HUES64 (cell line): Measurements from ENCODE around the gene PKD1.
"Not testable (repeated sequence)": the region's sequence is repeated elsewhere in the genome, so short reads cannot be mapped to it uniquely, and the experiment has no call there.

Experiments used
- H3K27ac ChIP-seq: 2 replicates; pipeline ENCODE4 v1.7.0; 2013; ENCODE audit warnings: low read depth, low read length, inconsistent platforms
- H3K27me3 ChIP-seq: 2 replicates; pipeline ENCODE4 v1.6.1; 2013; ENCODE audit warnings: mild to moderate bottlenecking, low read length; ENCODE audit not compliant: insufficient read depth
- H3K36me3 ChIP-seq: 2 replicates; pipeline ENCODE4 v1.6.1; 2013; ENCODE audit warnings: mild to moderate bottlenecking, low read length; ENCODE audit not compliant: insufficient read depth
- H3K4me1 ChIP-seq: 2 replicates; pipeline ENCODE4 v1.6.1; 2013; ENCODE audit warnings: mild to moderate bottlenecking, low read length, moderate library complexity; ENCODE audit not compliant: insufficient read depth
- H3K4me3 ChIP-seq: 2 replicates; pipeline ENCODE4 v1.5.1; 2013; ENCODE audit warnings: mild to moderate bottlenecking, low read length, moderate library complexity
- H3K9ac ChIP-seq: 2 replicates; pipeline ENCODE4 v1.6.1; 2013; ENCODE audit warnings: mild to moderate bottlenecking, low read depth, low read length
- H3K9me3 ChIP-seq: 2 replicates; pipeline ENCODE4 v1.6.1; 2013; ENCODE audit warnings: low read depth, low read length; ENCODE audit not compliant: insufficient read depth
- WGBS: fragments of 150-250, 120-280 bp; methylation state at CpG from one replicate; pipeline ENCODE4 v1.1.7; 2013; ENCODE audit warnings: missing lambda C conversion rate; 5-methylcytosine and 5-hydroxymethylcytosine counted together

PKD1 gene

DNA sequence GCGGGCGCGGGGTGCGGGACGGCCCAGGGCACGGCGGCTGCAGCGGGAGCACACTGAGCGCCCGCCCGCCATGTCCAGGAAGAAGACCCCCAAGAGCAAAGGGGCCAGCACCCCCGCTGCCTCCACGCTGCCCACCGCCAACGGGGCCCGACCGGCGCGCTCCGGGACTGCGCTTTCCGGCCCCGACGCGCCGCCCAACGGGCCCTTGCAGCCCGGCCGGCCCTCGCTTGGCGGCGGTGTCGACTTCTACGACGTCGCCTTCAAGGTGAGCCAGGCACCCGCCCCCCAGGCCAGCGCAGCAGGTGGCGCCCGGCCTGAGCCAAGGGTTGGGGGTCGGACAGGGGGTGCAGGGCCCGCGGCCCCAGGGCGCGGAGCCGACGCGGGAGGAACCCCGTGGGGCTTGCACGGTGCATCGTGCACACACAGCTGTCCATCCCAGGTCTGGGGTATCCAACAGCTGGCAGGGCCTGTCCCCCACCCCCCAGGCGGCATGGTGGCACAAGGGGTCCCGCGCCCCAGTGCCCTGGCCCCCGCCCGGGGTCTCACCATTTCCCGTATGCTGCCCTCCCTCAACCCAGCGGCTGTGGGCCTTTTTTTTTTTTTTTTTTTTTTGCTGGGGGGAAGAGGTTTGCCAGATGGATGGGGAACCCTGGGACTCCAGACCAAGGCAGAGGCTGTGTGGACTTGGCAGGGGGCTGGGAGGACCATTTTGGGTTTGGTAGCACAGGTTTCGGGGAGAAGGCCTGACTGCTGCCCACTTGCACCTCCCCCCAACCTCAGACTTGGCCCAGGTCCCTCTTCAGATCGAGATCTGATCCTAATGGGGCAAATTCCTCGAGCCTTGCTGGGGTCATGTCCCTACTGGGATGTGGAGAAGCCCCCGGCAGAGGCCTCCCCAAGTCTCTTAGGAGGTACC, 13.3 kb upstream of the PKD1 start:
- WGBS: 1% methylated on average over 62 of the region's 62 CpGs
- Histone ChIP-seq H3K27me3 (no peaks in the 10 kb centered on the region; the same call in 1 of the 2 replicates), H3K4me3 (peak overlapping the region; percentile 56), H3K4me1 (peaks cover 18% of the 10 kb centered on the region), H3K9me3 (no peaks in the 10 kb centered on the region), H3K27ac (peak overlapping the region; percentile 28; the same call in 1 of the 2 replicates), H3K9ac (peak overlapping the region; percentile 100), H3K36me3 (peaks cover 25% of the 10 kb centered on the region)

DNA sequence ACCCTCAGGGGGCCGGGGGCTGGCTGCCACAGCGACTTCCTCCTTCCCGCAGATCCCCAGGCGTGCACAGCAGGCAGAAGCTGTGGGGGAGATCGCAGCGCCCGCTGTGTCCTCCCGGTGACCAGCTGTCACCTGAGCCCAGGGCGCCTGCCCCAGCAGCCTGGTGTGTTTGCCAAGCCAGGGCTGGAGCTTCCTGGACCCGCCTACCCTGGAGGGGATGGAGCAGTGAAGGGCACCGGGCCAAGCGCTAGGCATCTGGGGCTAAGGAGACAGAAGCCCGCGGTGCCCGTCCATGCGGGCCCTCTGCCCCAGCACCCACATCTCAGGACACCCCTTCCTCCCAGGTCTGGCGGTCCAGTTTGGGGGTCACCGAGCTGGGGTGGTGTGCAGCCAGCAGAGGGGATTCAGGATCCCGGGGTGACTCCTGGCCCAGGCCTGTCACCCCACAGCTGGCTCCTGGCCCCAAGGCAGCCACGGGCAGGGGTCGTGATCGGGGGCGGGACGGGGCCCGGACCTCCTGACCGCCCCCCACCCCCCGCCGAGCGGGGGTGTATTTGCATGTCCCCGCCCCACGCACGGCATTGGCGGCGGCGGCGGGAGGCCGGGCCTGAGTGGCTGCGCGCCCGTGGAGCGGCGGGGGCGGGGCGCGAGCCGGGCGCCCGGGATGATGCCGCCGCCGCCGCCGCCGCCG, 12.4 kb upstream of the PKD1 start, which contains the start of gene RAB26:
RAB26 (plus strand) TSS at position 645 of the 691 bp plus-strand sequence. CDS start 159 bp downstream, outside the sequence.
- Histone ChIP-seq H3K4me1 (peaks cover 18% of the 10 kb centered on the region), H3K9ac (peak within 1 kb of the TSS; percentile 100), H3K27me3 (no peaks in the 10 kb centered on the region; the same call in 1 of the 2 replicates), H3K27ac (peak within 1 kb of the TSS; percentile 48; the same call in 1 of the 2 replicates), H3K36me3 (peaks cover 16% of the 10 kb centered on the region), H3K9me3 (no peaks in the 10 kb centered on the region), H3K4me3 (peak within 1 kb of the TSS; percentile 57)
- 3% methylated on average over 55 of the region's 55 CpGs for WGBS

DNA sequence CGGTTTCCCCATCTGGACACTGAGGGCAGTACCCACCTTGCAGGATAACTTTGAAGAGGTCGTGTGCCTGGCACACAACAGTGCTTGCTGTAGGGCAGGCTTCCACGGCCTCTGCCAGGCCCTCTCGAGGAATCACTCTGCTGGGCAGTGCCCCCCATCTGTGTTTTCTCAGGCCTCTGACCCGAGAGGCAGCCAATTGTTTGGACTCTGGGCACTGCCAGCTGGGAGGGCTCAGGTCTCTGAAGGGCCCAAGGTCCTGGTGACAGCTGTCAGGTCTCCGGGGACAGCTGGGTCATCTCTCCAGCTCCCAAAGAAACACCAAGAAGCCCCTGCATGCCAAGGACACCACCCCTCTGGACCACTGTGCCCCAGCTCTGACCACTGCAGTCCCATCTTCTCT, 11.7 kb upstream of the PKD1 start:
- 84% methylated on average over 6 of the region's 6 CpGs for WGBS

DNA sequence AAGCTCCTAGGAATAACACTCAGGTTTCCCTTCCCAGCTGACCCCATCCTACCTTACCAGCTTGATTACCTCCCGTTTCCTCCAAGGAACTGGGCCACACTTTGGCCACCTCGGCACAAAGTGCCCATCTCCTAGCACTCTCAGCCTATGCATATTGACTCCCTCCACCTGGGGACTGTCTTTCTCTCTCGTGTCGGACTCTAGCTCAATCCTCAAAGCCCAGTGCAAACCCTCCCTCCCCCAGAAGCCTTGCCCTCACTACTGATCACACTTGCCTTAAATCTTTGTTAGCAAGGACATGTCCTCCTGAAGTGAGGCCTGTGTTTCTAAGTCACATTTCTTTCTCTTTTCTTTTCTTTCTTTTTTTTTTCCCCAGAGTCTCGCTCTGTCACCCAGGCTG, 10.1 kb upstream of the PKD1 start:
- Histone ChIP-seq H3K9me3 (no peaks in the 10 kb centered on the region), H3K9ac (no peak overlapping the region), H3K4me1 (peaks cover 10% of the 10 kb centered on the region), H3K27ac (no peak overlapping the region), H3K36me3 (no peaks in the 10 kb centered on the region), H3K4me3 (no peak overlapping the region), H3K27me3 (no peaks in the 10 kb centered on the region; the same call in 1 of the 2 replicates)
- WGBS: 67% methylated on average over 5 of the region's 5 CpGs

More for the DNA sequence above, 11.7 kb upstream of the PKD1 start:
- Histone ChIP-seq H3K27ac (no peak overlapping the region), H3K4me1 (peaks cover 11% of the 10 kb centered on the region), H3K4me3 (no peak overlapping the region), H3K36me3 (peaks cover 9% of the 10 kb centered on the region), H3K9ac (no peak overlapping the region), H3K27me3 (no peaks in the 10 kb centered on the region; the same call in 1 of the 2 replicates), H3K9me3 (no peaks in the 10 kb centered on the region)

DNA sequence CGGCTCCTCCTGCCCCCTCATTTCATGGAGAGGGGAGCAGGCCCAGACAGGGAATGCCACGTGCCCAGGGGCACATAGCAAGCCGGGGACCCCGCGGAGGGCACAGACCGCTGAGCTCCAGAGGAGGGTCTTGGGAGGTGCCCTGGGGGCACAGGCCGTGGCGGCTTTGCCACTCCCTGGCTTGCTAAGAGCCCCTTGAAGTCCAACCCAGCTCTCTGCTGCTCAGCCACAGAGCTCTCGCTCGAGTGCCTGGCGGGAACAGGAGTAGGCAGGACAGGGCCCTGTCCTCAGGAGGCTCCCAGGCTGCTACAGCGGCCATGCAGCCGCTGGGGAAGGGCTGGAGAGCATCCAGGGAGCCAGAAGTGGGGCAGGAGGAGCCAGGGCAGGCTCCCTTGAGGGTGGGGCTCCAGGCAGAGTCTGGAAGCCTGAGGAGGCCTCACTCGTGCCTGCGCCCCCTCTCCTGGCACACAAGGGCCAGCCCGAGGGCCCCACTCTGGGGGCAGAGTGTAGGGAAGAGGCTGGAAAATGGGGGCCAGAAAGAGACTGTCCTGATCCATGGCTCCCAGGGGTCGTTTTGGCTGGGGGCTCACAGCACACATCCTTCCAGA, 8.3 kb upstream of the PKD1 start:
- Histone ChIP-seq H3K27me3 (no peaks in the 10 kb centered on the region; the same call in 1 of the 2 replicates), H3K27ac (no peak overlapping the region), H3K9ac (no peak overlapping the region), H3K4me1 (no peaks in the 10 kb centered on the region), H3K36me3 (no peaks in the 10 kb centered on the region), H3K9me3 (no peaks in the 10 kb centered on the region), H3K4me3 (no peak overlapping the region)
- 89% methylated on average over 17 of the region's 17 CpGs for WGBS

DNA sequence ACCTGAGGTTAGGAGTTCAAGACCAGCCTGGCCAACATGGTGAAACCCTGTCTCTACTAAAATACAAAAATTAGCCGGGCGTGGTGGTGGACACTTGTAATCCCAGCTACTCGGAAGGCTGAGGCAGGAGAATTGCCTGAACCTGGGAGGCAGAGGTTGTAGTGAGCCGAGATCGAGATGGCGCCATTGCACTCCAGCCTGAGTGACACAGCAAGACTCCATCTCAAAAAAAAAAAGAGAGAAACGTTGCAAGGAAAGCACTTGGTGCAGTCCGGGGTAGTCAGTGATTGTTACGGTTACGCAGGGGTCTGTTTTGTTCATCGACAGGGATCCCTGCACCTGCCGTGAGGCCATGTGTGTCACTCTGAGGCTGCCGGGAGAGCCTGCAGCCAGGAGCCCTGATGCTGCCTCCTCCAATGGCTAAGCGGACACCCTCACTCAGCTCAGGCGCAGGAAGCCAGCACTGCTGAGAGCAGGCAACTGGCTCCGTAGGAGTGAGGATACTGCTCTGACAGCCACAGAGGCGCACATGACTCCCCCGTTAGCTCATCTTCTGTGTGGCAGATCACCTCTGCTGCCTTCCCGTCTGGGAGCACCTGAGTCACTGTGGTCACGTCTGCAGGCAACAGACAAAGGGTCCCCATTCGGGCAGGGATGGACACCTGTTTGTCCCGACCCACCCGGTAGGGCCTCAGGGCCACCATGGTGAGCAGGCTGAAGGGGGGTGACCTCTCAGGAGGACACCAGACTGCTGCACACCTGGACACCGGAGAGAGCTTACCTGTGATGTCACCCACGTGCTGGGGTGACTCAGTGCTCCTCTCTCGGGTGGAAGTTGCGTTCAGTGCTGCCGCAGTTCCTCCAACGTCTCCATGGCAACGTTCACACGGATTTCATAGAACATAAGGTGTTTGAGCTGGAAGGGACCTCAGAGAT, 7.5 kb upstream of the PKD1 start:
- Histone ChIP-seq H3K9ac (no peak overlapping the region), H3K27ac (no peak overlapping the region), H3K4me1 (no peaks in the 10 kb centered on the region), H3K4me3 (no peak overlapping the region), H3K9me3 (no peaks in the 10 kb centered on the region), H3K27me3 (no peaks in the 10 kb centered on the region), H3K36me3 (no peaks in the 10 kb centered on the region)
- 85% methylated on average over 31 of the region's 31 CpGs for WGBS

DNA sequence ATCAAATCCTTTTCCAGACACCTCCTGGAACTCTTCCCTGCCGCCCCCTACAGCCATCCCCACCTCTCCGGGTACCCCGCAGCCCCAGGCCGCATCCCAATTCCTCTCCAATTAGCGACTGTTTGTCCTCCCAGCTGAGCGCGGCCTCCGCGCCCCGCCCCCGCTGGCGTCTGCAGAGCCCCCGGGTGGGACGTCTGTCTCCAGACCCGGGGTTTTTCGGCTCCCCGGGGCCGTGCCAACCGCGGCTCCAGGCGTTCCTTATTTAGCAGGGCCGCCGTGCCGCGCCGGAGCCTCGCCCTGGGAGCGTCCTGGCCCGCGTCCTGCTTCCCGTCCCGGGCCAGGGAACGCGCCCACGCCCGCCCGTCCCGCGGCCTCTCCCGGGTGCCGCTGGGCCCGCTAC, 627 bp downstream of the PKD1 start:
- not testable (repeated sequence) for H3K4me1 ChIP-seq, H3K27ac ChIP-seq, H3K9ac ChIP-seq, H3K9me3 ChIP-seq, H3K27me3 ChIP-seq, H3K36me3 ChIP-seq
- H3K4me3 ChIP-seq: peak overlapping the region; percentile 50
- under 1% methylated on average over 26 of the region's 42 CpGs for WGBS

DNA sequence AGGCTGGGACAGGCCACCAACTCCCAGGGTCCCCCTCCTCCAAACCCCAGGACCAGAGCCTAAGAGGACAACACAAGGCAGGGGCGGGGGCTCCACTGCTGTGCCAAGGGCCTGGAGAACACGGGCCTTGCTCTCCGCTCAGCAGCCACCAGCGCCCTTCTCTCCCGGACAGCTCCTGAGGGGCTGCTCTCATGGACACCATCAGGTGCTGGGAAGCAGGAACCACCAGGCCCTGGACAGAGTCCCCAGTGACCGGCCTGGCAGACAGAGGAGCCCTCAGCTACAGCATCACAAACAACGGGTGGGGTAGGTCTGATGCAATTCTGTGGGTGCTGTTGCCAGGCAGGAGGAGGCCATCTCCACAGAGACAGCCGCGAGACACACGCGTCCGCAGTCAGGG, 1.9 kb downstream of the PKD1 start:
- not testable (repeated sequence) for H3K4me3 ChIP-seq, H3K27me3 ChIP-seq, H3K36me3 ChIP-seq, H3K4me1 ChIP-seq, H3K9ac ChIP-seq, H3K27ac ChIP-seq, H3K9me3 ChIP-seq
- WGBS: 91% methylated on average over 5 of the region's 12 CpGs

DNA sequence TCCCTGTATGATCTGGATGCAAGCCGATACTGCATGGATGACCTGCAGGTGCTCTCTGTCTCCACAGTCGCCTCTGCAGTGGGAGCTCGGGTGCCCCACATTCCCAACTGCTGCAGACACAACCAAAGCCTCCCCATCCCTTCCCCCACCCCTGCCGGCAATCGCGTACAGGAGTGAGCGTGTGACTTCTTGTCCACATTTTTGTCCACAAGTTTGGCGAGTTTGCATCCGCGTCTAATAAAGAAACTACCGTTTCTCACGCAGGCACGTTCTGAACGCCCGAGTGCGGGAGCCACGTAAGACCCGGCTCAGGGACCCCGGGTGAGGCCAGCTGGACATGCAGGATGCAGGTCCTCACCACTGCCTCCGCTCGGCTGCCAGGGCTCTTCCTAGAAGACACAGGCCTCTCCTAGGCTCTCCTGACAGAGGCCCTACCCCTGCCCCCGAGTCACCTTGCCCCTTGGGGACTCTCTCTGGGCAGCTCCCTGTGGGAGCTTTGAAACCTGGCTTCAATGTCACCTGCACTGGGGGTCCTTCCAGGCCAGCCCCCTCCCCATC, 5.7 kb downstream of the PKD1 start:
- not testable (repeated sequence) for H3K36me3 ChIP-seq, H3K27me3 ChIP-seq, H3K9ac ChIP-seq, H3K9me3 ChIP-seq, H3K4me3 ChIP-seq, H3K27ac ChIP-seq, H3K4me1 ChIP-seq
- 90% methylated on average over 22 of the region's 22 CpGs for WGBS

DNA sequence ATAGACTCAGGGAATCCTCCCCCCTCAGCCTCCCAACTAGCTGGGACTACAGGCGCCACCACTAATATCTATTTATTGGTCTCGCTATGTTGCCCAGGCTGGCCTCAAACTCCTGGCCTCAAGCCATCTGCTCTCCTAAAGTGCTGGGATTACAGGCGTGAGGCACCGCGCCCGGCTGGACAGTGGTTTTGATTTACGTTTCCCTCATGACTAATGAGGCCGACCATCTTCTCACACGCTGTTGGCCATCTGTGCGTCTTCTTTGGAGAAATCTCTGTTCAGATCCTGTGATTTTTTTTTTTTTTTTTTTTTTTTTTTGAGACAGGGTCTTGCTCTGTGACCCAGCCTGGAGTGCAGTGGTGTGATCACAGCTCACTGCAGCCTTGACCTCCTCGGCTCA, 6.4 kb downstream of the PKD1 start:
- not testable (repeated sequence) for H3K9ac ChIP-seq, H3K27me3 ChIP-seq, H3K27ac ChIP-seq, H3K4me3 ChIP-seq, H3K4me1 ChIP-seq, H3K36me3 ChIP-seq, H3K9me3 ChIP-seq
- WGBS: 95% methylated on average over 8 of the region's 11 CpGs
